Measurements from ENCODE around the gene NUDCD3.

NUDCD3 gene

GRCh38 chr7:44391746-44392617 is 98.5 kb downstream of the NUDCD3 start:
- TF ChIP-seq, protein P1, sequence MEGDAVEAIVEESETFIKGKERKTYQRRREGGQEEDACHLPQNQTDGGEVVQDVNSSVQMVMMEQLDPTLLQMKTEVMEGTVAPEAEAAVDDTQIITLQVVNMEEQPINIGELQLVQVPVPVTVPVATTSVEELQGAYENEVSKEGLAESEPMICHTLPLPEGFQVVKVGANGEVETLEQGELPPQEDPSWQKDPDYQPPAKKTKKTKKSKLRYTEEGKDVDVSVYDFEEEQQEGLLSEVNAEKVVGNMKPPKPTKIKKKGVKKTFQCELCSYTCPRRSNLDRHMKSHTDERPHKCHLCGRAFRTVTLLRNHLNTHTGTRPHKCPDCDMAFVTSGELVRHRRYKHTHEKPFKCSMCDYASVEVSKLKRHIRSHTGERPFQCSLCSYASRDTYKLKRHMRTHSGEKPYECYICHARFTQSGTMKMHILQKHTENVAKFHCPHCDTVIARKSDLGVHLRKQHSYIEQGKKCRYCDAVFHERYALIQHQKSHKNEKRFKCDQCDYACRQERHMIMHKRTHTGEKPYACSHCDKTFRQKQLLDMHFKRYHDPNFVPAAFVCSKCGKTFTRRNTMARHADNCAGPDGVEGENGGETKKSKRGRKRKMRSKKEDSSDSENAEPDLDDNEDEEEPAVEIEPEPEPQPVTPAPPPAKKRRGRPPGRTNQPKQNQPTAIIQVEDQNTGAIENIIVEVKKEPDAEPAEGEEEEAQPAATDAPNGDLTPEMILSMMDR (conservative IDR thresholded peaks at IDR 0.05), result no peak
- no peak overlapping the region for H3K27ac ChIP-seq

- H3K27ac ChIP-seq, result no peak overlapping the region
- TF ChIP-seq, protein P1 (conservative IDR thresholded peaks at IDR 0.05), result no peak
These were observed 99.3 kb downstream of the NUDCD3 start for GRCh38 chr7:44391171-44391570.

DNA sequence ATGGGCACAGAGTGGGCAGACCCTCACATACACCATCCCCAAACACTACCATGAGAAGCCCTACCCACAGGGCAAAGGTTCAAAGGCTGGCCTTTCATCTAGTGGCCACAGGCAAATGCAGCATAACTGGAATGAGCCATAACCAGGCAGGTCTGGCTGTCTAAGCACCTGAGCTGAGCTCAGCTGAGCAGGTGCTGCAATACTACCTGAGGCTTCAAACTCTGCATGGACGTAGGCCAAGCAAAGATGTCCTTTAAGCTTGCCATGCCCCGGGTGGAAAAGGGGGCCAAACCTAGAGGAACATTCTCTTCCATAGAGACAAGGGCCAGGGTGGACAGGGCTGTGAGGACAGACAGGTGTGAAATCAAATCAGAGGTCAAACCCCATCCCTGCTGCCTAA is 99.8 kb downstream of the NUDCD3 start:
- TF ChIP-seq, protein P1 (conservative IDR thresholded peaks at IDR 0.05), result no peak
- H3K27ac ChIP-seq, result no peak overlapping the region

- TF ChIP-seq, protein P1 (conservative IDR thresholded peaks at IDR 0.05), result no peak
- no peak overlapping the region for H3K27ac ChIP-seq
These were observed 102.1 kb downstream of the NUDCD3 start for GRCh38 chr7:44388089-44388970.

DNA sequence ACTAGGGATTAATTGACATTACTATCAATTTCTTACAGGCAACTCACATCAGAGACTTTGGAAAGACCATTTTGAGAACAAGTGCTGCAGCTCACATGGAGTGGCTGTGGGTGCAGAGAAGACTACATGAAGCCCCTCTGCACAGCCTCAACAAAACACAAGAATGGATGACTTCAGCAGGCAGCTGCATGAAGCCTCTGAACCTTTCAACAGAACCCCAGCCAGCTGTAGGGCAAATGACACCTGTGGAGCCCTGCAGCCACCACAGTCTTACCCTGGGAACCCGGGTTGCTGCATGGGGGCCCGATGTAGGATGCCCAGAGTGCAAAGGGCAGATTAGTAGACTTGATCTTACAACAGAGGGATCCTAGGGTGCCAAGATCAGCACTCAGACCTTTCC is 103.1 kb downstream of the NUDCD3 start:
- TF ChIP-seq, protein P1 (conservative IDR thresholded peaks at IDR 0.05), result no peak
- H3K27ac ChIP-seq, result no peak overlapping the region

DNA sequence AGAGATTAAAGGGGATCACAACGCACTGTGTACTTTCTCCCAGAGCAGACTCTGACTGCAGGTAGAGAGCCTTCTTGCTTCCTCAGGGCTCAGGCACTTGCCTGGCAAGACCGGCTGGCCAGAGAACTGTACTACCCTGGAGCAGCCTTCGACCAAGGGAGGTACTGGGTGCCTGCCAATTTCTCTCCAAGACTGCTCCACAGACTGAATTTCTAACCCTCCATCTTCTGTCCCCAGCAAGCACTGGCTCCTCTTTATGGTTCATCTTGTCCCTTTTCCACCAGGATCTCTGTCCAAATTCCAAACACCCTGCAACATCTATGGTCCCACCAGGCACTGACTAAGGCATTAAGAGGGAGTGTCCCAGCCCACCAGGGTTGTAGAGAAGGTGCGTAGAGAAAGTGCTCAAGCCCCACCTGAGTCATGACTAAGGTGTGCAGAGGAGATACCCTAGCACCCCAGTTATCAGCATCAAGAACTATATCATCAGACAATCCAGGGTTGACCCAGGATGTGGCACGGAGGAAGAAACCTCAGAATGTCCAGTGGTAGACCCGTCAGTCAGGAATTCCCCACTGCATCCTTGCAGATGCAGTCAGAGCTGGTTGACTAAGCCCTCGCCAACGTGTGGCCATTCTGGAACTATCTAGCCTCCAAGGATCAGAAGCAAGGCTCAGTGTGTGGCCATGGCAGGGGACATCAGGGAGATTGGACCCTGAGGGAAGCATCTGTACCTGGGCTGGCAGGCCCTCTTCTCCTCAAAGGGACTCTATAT is 104.1 kb downstream of the NUDCD3 start:
- TF ChIP-seq, protein P1 (conservative IDR thresholded peaks at IDR 0.05), result no peak
- no peak overlapping the region for H3K27ac ChIP-seq
